GM21423 (cell line): ENCODE results near the gene TPD52L1.
"Not testable (repeated sequence)": the region's sequence is repeated elsewhere in the genome, so short reads cannot be mapped to it uniquely, and the experiment has no call there.

Experiments
- ATAC-seq: cut with Tn5 transposase; IDR thresholded peaks from one replicate; pipeline ENCODE4 v1.9.1; 2021; ENCODE audit warnings: mild to moderate bottlenecking, moderate library complexity; ENCODE audit not compliant: unreplicated experiment

TPD52L1 gene, protein sequence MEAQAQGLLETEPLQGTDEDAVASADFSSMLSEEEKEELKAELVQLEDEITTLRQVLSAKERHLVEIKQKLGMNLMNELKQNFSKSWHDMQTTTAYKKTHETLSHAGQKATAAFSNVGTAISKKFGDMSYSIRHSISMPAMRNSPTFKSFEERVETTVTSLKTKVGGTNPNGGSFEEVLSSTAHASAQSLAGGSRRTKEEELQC

DNA sequence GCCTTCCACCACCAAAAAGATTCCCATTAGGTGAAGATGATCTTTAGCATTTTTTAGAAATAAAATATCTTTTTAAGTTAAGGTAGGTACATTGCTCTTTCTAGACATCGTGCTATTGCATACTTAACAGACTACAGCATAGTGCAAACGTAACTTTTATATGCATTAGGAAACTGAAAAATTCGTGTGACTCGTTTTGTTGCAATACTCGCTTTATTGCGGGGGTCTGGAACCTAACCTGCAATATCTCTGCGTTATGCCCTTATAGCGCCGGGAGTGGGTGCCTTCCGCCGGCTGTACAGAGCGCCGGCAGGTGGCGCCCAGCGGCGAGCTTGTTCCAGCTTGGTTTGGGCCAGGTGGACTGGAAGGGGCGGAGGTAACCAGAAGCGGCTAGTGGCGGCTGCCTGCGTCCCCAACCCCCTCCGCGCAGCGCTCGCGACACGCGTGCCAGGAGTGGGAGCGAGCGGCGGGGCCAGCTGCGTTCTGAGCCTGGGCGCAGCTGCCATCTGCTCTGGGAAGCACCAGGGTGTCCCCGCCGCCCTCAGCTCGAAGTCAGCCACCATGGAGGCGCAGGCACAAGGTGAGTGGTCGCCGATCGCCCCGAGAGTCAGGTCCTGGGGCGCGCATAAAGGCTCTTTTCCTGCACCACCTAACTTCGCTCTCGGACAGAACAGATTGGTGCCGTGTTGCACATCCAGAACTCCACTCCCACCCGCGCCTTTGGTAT lies at the start of gene TPD52L1:
Gene TPD52L1 (plus strand): TSS at position 383 of the 727 bp plus-strand sequence. CDS start 179 bp downstream, at position 562.
- peak; percentile 98 for ATAC-seq

DNA sequence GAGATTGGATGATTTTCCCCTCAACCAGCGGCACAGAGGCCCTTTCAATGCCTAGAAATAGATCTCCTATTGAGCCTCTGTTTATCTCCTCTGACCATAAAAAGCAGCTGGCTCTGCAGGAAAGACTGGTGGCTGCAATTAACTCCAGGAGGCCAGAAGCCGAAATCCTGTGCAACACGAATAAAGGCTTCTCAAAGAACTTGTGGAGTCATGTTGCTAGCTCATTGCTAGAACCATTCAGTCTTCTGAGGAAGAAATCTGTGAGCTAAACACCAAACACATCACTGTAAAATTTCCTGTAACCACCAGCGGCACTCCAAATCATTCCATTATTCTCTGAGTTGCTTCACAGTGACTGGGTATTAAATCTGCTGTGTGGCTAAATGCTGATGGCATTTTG lies 49.1 kb upstream of the TPD52L1 start:
- no peak for ATAC-seq

DNA sequence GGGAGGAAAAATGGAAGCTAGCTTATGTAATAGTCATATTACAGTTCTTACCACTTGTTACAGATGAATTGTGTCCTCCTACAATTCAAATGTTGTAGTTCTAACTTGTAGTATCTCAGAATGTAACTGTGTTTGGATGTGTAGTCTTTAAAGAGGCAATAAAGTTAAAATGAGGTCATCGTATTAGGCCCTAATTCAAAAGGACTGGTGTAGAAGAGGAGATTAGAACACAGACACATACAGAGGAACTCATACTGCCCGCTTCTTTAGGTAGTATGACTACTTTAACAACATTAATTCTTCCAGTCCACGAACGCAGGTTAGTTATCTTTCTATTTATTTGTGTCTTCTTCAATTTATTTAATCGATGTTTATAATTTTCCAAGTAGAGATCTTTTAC lies 46.5 kb upstream of the TPD52L1 start:
- ATAC-seq: no peak

DNA sequence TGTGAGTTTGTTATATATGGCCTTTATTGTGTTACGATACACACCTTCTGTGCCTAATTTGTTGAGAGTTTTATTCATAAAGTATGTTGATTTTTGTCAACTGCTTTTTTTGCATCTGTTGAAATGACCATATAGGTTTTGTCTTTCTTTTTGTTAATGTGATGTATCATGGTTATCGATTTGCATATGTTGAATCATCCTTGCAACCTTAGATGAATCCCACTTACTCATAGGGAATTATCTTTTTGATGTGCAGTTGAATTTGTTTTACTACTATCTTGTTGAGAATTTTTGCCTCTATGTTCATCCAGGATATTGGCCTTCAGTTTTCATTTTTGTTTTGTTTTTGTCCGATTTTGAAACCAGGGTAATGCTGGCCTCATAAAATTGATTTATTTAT lies 45.7 kb upstream of the TPD52L1 start:
- no peak for ATAC-seq

DNA sequence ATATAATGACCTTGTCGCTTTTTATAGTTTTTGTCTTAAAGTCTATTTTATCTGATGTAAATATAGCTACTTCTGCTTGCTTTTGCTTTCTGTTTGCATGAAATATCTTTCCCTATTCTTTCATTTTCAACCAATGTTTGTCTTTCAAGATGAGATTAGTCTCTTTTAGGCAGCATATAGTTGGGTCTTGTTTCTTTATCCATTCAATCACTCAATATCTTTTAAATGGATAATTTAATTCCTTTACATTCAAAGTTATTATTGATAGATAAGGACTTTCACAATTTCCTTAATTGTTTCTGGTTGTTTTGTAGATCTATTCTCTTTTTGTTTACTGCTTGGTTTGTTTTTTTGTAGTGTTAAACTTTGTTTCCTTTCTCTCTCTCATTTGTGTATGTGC lies 43.5 kb upstream of the TPD52L1 start:
- no peak for ATAC-seq

DNA sequence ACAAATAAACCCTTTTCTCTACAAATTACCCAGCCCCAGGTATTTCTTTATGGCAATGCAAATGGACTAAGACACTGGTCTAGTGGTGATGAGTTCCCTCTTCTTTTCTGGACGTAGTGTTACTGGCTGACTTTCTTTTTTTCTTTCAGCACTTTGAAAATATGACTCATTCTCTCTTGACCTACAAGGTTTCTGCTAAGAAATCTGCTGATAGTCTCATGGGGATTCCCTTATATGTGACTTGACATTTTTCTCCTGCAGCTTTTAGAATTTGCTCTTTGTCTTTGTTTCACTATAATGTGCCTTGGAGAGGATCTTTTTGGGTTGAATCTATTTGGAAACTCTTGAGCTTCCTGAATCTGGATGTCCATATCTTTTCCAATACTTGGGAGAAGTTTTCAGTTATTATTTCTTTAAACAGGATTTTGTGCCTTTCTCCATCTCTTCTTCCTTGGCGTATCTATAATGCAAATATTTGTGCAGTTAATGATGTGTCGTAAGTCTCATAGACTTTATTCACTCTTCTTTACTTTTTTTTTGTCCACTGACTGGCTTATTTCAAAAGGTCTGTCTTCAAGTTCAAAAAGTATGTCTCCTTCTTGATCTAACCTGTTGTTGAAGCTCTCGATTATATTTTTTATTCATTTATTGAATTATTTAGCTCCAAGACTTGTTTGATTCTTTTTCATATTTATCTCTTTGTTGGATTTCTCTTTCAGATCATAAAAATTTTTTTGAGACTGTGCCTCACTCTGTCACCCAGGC lies 42.2 kb upstream of the TPD52L1 start:
- no peak for ATAC-seq

DNA sequence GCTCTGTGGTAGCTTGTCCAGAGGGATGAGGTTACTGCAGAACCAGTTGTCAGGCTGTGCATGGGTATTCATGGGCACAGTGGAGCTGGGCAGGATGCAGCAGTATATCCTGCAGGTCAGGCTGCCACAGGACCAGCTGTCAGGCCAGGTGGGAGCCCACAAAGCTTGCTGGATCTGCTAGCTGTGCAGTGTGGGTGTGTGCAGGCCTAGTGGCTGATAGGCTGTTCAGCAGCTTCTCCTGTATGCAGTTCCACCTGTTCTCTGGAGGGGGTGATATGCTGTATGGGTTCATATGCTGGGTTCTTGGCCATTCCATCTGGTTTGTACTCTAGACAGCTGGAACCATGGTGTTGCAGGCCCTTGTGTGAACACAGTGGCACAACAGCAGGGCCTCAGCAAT lies 40.6 kb upstream of the TPD52L1 start:
- ATAC-seq: no peak

DNA sequence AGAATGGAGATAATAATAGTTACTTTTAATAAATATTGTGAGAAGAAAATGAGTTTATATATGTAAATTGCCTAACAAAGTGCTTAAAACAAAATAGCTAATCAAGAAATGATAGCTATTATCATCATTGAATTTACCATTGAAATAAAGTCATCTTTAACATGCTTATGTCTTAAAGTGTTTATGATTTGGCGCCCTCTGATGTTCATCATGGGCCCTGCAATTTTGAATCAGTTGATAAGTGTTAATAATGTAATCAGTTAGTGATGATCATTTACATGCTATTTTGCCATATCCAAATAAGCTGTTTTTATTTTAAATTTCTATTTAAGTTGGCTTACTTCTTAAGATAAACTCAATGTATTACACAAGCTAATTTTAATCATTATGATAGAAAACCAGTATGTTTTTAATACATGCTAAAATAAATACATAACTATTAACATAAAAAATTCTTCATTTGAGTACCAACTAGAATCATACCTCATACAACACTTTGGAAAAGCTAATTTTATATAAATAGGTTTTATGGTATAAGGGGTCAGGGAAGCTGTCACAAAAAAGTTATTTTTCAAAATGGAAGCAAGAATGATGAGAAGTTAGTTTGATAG lies 39.2 kb upstream of the TPD52L1 start:
- ATAC-seq: no peak

DNA sequence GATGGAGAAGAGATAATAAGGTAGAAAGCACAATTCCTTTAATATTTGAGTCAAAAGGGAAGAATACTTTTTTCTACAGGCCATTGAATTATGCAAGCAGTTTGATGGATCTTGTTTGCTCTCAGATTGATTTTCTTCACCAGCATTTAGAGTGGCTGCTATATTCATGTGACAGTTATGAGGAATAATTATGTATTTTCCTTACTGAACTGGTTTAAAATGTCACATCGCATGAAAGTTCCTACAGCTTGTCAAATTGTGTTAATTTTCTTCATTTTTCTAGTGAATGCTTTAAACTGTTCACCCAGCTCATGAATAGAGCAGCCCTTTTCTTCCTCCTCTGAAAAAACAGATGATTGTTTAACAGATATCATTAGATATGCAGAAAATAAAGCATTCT lies 37.4 kb upstream of the TPD52L1 start:
- no peak for ATAC-seq

DNA sequence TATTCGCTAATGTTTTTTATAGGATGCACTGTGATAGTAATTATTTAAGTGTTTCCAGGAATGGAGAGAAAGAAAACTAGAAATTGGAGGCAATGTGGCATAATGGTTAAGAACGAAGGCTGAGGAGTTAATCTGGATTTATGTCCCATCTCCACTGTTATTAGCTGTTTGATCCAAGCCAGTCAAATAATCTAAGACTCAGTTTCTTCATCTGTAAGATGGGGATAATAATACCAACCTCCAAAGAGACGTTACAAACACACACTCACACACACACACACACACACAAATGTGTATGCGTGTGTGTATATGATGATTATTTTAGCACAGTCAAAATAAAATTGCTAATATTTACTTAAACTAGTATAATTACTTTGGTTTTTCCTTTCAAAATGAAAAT lies 36.9 kb upstream of the TPD52L1 start:
- ATAC-seq: no peak

DNA sequence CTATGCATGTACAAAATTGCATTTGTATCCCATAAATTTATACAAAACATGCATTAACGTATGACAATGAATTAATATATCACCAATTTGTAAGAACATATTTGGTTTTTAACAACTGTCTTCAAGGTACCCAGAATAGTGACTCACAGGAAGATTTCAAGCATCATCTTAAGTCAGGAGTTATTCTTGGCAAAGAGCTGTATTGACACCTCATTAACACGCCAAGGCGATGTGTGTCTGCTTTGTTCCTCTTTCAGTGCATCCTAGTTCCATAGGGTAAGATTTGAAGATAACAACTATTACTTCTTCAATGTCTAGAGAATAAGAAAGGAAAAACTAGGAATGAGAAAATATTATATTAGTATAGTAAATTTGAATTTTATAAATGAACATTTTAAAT lies 35.8 kb upstream of the TPD52L1 start:
- no peak for ATAC-seq

DNA sequence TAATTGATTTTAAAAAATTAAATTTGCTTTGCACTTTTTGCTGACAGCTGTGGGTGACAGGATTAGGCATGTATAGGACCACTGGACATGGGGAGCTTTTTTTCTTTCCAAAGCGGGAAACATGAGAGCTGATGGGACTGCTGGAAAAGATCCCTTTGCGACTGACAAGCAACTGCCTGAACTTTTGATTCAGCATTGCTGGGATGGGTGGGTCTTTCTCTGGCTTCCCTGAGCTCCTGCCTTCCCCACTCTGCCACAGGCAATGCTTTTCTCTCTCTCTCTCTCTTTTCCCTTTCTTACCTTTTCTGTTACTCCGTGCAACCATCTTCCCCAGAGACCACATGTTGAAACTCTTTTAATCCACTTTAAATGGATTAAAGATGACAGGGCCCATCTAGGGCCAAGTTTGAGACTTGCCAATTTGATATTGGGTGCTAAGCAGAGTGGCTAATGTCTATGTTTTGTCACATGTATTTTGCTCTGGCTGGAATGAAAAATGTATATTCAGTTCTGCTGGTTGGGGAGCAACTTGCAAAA lies 33.5 kb upstream of the TPD52L1 start:
- ATAC-seq: no peak

DNA sequence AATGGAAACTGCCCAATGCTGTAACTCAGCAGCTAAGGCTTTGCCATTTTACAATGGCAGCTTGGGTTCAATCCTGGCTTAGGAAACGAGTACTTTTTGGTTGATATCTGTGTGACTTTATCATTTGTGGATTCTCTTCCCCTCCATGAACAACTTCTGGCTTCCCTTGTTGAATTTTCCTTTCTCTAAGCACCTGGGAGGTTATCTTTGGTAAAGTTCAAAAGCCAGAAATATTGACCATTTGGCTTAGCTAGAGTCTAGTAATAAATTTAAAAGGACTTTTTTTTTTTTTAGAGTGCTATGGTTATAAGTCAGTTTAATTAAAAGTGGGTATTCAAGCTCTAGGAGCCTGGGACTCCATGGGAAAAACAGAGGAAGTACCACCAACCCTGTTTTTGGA lies 31.7 kb upstream of the TPD52L1 start:
- ATAC-seq: no peak

DNA sequence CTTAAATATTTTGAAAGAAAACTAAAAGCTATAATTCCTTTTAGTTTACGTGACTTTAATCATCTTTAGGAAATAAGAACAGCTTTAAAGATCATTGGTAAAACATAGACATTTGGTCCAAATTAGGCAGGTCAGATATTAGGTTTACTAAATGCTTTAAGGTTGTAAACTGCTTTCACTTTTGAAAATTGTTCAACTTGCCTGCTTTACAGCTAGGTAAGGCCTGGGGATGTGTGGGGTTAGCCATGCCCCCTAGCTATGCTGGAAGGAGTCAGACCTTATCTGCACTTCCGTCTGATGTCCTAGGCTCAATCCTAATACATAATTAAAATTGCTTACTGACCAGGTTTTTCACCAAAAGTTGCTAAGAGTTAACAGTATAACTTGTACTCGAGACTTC lies 30.5 kb upstream of the TPD52L1 start:
- ATAC-seq: no peak

DNA sequence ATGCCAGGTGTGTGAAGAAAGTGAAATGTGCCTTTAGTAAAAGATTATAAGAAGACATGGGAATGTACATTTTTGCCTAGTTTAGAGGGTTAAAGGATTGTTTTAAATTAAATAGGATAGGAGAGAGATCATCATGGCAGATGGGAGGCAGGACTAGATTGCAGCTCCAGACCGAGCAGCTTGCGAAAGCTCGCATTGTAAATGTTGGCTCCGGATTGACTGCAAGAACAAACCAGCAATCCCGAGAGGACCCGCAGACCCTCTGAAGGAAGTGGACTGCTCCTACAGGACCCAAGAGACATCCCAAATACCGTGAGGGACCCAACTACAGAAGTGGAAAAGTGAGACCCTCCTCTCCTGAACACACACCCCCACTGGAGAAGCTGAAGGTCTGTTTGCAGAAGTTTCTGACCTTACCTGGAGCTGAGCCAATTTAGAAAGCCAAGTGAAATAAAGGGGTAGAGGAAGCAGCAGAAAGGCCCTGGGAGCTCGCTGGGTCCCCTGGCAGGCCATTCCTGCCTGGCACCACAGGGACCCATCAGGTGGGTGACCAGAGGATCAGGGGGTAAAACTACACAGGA lies 30.0 kb upstream of the TPD52L1 start:
- no peak for ATAC-seq

DNA sequence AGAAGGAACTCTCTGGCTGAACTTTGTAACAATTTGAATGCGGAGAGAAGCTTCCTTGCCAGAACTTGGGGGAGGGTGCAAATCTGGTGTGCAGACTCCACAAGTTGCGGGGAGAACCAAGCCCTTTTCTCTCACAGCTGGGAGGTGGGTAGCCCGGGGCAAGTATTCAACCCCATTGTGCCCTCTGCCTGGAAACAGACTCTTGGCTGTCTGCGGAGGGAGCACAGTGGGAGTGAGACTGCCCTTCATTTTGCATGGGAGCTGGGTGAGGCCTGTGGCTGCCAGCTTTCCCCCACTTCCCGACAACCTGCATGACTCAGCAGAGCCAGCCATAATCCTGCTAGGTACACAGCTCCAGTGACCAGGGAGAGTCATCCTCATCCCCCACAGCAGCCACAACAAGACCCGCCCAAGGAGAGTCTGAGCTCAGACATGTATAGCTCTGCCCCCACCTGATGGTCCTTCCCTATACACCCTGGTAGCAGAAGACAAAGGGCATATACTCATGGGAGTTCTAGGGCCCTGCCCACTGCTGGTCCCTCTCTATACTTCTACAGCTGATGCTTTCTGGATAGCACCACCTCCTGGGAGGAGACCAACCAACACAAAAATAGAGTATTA lies 29.4 kb upstream of the TPD52L1 start:
- no peak for ATAC-seq

DNA sequence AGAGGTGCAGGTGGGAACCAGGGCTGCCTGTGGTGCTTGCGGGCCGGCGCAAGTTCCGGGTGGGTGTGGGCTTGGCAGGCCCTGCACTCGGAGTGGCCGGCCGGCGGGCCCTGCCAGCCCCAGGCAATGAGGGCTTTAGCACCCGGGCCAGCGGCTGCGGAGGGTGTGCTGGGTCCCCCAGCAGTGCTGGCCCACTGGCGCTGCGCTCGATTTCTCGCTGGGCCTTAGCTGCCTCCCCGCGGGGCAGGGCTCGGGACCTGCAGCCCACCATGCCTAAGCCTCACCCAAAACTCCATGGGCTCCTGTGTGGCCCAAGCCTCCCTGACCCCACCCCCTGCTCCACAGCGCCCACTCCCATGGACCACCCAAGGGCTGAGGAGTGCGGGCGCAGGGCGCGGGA lies 27.7 kb upstream of the TPD52L1 start:
- ATAC-seq: not testable (repeated sequence)

DNA sequence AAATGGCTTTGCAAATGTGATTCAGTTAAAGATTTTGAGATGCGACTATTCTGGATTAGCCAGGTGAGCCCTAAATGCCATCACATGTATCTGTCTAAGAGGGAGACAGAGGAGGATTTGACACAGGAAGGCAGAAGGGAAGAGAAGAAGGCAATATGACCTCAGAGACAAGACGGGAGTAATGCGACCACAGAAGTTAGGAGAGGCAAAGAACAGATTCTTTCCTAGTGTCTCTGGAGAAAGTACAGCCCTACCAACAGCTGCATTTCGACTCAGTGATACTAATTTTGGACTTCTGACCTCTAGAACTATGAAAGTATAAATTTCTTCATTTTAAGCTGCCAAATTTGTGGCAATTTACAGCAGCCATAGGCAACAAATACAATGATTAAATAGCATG lies 24.2 kb upstream of the TPD52L1 start:
- no peak for ATAC-seq

DNA sequence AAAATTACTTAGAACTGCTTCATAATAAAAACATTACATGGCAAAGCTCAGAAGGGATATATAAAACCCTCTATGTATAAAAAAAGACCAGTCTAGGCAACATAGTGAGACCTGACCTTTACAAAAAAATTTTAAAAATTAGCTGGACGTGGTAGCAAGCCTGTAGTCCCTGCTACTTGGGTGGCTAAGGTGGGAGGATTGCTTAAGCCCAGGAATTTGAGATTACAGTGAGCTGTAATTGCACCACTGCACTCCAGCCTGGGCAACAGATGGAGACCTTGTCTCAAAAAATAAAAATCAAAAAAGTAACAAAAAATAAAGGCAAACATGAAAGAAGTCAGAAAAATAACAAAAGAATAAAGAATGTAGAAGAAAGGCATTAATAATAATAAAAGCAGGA lies 21.5 kb upstream of the TPD52L1 start:
- ATAC-seq: no peak

DNA sequence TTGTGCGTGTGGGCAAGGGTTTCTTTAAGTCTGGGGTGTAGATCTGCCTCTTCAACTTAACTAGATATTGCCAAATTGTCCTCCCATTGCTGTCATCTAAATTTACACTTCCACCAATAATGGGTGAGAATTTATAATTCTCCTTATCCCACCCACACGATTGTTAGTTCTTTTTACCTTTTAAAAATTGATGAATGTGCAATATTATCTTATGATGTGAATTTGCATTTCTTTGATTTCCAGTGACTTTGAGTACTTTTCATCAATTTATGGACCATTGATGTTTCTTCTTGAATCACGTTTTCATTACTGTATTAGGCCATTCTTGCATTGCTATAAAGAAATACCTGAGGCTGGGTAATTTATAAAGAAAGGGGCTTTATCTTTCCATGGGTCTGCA lies 17.2 kb upstream of the TPD52L1 start:
- ATAC-seq: no peak

DNA sequence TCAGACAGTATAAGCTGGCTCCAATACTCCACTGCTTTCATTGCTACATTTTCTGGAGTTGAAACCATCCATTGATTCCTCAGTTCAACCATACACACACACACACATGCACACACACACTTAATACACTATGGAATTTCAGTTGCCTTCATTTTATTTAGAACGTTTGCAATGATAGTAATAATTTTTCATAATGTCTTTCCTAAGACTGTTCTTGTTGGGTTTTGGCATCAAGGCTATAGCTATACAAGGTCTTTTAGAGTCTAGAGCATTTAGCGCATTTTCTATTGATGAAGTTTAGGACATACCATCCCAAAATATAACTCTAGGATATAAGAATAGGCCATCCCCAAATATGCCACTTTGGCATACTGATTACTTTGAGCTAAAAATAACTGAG lies 15.5 kb upstream of the TPD52L1 start:
- no peak for ATAC-seq
